Measurements from ENCODE around the gene NUP160.
"Not testable (repeated sequence)": the region's sequence is repeated elsewhere in the genome, so short reads cannot be mapped to it uniquely, and the experiment has no call there.

The NUP160 gene

DNA sequence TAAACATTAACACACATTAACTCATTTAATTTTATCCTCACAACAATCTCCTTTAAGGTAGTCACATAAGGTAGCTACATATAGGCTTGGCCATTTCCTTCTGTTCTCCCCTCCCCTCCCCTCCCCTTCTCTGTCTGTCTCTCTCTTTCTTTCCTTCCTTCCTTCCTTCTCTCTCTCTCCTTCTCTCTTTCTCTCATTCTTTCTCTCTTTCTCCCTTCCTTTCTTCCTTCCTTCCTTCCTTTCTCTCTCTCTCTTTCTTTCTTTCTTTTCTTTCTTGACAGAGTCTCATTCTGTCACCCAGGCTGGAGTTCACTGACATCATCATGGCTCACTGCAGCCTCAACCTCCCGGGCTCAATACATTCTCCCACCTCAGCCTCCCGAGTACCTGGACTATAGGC lies 22.3 kb upstream of the NUP160 start:
- no peak for DNase-seq (ENCODE audit: extremely low spot score)
- ChIA-PET CTCF (interaction anchor here (1.0 kb wide), 1 partner anchor 10 kb away, joined by 3 read pairs; no protein-coding TSS in a partner anchor), POLR2A (no interaction called here)
- TF ChIP-seq, protein P1, sequence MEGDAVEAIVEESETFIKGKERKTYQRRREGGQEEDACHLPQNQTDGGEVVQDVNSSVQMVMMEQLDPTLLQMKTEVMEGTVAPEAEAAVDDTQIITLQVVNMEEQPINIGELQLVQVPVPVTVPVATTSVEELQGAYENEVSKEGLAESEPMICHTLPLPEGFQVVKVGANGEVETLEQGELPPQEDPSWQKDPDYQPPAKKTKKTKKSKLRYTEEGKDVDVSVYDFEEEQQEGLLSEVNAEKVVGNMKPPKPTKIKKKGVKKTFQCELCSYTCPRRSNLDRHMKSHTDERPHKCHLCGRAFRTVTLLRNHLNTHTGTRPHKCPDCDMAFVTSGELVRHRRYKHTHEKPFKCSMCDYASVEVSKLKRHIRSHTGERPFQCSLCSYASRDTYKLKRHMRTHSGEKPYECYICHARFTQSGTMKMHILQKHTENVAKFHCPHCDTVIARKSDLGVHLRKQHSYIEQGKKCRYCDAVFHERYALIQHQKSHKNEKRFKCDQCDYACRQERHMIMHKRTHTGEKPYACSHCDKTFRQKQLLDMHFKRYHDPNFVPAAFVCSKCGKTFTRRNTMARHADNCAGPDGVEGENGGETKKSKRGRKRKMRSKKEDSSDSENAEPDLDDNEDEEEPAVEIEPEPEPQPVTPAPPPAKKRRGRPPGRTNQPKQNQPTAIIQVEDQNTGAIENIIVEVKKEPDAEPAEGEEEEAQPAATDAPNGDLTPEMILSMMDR (IDR thresholded peaks at IDR 0.05; ENCODE audit: control extremely low read depth, extremely low read depth, low read depth, missing control alignments), result no peak

DNA sequence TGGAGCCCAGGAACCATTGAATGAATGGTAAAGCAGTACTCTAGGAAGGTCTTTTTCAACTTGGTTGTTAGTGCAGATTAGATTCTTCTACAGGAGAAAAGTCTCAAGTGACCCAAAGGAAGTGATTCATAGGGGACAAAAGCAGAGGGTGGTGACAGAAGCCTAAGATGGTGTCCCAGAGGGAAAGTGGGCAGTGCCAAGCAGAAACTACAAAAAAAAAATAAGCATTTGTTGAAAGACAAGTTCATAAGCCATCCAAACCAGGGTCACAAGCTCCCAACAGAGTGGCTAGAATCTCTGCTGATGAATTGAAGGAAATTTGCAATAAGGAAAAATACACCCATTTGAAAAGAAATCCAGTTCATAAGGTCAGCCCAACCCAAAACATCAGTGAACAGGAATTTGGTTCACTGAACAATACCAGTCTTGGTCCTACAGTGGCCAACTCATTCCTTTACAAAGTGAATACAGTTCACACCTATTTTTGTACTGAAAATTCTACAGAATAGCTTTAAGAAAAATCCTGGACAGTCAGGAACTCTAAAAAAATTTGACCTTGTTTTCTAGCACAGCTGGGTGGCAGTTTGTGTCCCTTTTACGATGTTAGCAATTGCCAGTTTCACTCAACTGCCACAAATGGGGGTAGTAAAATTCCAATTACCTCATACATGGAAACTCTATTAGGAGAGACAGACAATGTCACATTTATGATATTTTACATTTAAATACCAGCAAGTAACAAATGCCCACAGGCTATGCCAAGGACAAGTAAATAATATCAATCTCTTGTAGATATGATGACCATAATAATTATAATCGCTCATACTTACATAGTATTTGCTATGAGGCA lies 21.6 kb upstream of the NUP160 start:
- TF ChIP-seq, protein P1 (IDR thresholded peaks at IDR 0.05; ENCODE audit: control extremely low read depth, extremely low read depth, low read depth, missing control alignments), result no peak
- POLR2A ChIA-PET, result no interaction called here
- DNase-seq (ENCODE audit: extremely low spot score), result no peak
- CTCF ChIA-PET, result interaction anchor here (1.0 kb wide), 1 partner anchor 10 kb away, joined by 3 read pairs; no protein-coding TSS in a partner anchor

DNA sequence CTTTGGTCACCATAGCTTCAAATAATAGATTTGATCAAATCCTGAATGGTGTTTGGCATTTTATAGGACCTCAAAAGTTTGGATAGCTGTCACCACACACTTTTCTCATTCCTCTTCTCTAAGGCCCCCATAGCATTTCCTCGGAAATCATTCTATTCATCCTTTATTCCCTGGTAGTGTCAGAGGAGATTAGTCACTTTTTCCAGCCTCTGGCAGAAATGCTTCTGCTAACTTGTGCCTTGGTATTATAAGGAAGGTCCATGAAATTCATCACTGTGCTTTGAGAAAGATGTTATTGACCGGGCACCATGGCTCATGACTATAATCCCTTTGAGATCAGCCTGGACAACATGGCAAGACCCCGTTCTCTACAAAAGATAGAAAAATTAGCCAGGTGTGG lies 19.7 kb upstream of the NUP160 start:
- ChIA-PET CTCF (interaction anchor here (1.4 kb wide), 1 partner anchor 18 kb away, joined by 3 read pairs; no protein-coding TSS in a partner anchor), POLR2A (no interaction called here)
- TF ChIP-seq, protein P1 (IDR thresholded peaks at IDR 0.05; ENCODE audit: control extremely low read depth, extremely low read depth, low read depth, missing control alignments), result no peak
- DNase-seq (ENCODE audit: extremely low spot score), result no peak

DNA sequence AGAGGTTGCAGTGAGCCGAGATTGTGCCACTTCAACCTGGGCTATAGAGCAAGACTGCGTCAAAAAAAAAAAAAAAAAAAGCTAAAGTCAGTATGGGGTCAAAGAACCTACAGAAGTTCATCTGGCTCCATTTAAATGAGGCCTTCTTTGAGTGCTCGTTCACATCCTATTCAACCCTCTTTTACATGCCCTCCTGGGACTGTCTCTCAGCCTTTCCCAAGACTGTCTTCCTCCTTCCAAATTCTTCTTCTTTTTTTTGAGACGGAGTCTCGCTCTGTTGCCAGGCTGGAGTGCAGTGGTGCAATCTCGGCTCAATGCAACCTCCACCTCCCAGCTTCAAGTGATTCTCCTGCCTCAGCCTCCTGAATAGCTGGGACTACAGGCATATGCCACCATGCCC lies 18.7 kb upstream of the NUP160 start:
- POLR2A ChIA-PET; DNase-seq (ENCODE audit: extremely low spot score): not testable (repeated sequence)
- CTCF ChIA-PET, result interaction anchor here (1.4 to 1.7 kb wide), 2 partner anchors 14 to 19 kb away, joined by 3 to 6 read pairs; no protein-coding TSS in a partner anchor

DNA sequence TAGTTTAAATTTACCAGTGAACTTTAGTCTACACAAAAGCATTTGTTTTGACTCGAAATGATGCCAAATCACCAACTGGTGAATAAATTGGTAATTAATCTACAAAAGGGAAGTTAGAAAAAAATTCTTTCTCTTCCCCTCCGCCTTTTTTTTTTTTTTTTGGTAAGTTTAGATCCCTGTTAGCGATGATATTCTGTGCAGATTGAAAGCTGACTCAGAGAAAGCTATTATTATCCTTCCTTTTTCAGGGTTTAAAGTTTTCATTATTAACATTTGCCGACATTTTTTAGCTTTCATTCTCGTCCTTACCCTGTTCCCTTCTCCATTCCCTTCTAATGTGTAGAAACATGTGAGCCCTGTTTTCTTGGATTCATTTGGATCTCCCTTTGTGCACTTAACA lies 16.8 kb upstream of the NUP160 start:
- POLR2A ChIA-PET, result no interaction called here
- DNase-seq (ENCODE audit: extremely low spot score), result no peak
- CTCF ChIA-PET, result interaction anchor here (0.8 to 1.7 kb wide), 4 partner anchors 12 to 244 kb away, joined by 4 to 6 read pairs (median 6); no protein-coding TSS in a partner anchor
- TF ChIP-seq, protein P1 (IDR thresholded peaks at IDR 0.05; ENCODE audit: control extremely low read depth, extremely low read depth, low read depth, missing control alignments), result no peak

DNA sequence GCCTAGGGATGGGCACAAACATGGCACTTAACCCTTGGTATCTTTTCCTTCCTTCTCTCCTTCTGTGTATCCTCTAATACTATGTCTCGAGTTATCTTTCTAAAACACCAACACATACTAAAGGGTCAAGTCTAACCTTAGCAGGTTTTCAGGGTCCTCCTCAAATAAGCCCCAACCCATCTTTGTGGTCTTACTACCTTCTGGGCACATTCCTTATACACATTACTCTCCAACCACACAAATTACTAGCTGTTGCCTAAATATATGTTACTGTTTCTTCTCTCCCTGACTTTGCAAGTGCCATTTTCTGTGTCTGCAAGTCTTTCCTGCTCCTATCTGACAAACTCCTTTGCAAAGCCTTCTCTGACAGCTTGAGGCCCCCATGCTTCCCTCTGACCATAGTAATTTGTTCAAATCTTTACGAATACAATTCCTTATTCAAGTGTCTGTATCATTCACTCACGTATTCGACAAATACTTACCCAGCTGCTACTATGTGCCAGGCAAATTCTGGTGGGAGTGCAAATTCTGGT lies 15.8 kb upstream of the NUP160 start:
- TF ChIP-seq, protein P1 (IDR thresholded peaks at IDR 0.05; ENCODE audit: control extremely low read depth, extremely low read depth, low read depth, missing control alignments), result no peak
- POLR2A ChIA-PET, result no interaction called here
- DNase-seq (ENCODE audit: extremely low spot score), result no peak
- CTCF ChIA-PET, result interaction anchor here (1.2 to 1.6 kb wide), 2 partner anchors 11 to 13 kb away, joined by 6 read pairs; no protein-coding TSS in a partner anchor
